ENCODE measurements around the gene GFI1. TPM values are rescaled to one million over a fixed set of nuclear protein-coding genes. Genes with fewer than 3 reads are reported as not detected.

The GFI1 gene
- polyA plus RNA-seq, 1 of the 3 experiments (the other 2 are of a cell fraction), result 0.18 TPM

- DNase-seq, result no peak
- Histone ChIP-seq H3K4me2 (no peak overlapping the region), H4K20me1 (ENCODE audit: insufficient read depth) (no peaks in the 10 kb centered on the region), H3K27me3 (ENCODE audit: insufficient read depth) (no peaks in the 10 kb centered on the region; the same call in 1 of the 2 replicates), H3F3A (replicated peaks; ENCODE audit: insufficient read depth) (no peaks in the 10 kb centered on the region), H3K36me3 (replicated peaks in 1 of 2; ENCODE audit: control insufficient read depth in 1 of 2, insufficient read depth in 2 of 2, low read length in 1 of 2) (no peaks in the 10 kb centered on the region), H3K27ac (ENCODE audit: low read depth in 2 of 2, low read length in 1 of 2) (no peak overlapping the region), H3K4me1 (ENCODE audit: control insufficient read depth in 1 of 2, insufficient read depth in 2 of 2, low read depth in 1 of 2, low read length in 1 of 2) (no peaks in the 10 kb centered on the region), H3K9me2 (no peaks in the 10 kb centered on the region), H3K9me3 (no peaks in the 10 kb centered on the region), H3K9ac (no peak overlapping the region), H2AFZ (ENCODE audit: low read depth) (no peak overlapping the region), H3K79me2 (ENCODE audit: insufficient read depth) (no peaks in the 10 kb centered on the region), H3K4me3 (ENCODE audit: low read depth in 2 of 2, low read length in 1 of 2) (no peak overlapping the region)
- 36% methylated on average over 2 of the region's 2 CpGs for WGBS (ENCODE audit: low lambda C conversion rate)
- ChIA-PET POLR2A (no interaction called here), CTCF (interaction anchor here (0.5 kb wide), 1 partner anchor 470 kb away, joined by 3 read pairs; no protein-coding TSS in a partner anchor)
- no peak for TF ChIP-seq JUND (IDR thresholded peaks at IDR 0.05)
- TF ChIP-seq, protein P1, sequence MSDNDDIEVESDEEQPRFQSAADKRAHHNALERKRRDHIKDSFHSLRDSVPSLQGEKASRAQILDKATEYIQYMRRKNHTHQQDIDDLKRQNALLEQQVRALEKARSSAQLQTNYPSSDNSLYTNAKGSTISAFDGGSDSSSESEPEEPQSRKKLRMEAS (IDR thresholded peaks at IDR 0.05; ENCODE audit: low read depth), result no peak
- no peak for TF ChIP-seq RCOR1 (IDR thresholded peaks at IDR 0.05; ENCODE audit: low read length)
These were observed 28.6 kb downstream of the GFI1 start for GRCh38 chr1:92458146-92458545.

GRCh38 chr1:92447976-92448375 is 38.7 kb downstream of the GFI1 start:
- POLR2A ChIA-PET, result no interaction called here
- H3K4me2 ChIP-seq, result no peak overlapping the region
- WGBS (ENCODE audit: low lambda C conversion rate), result 81% methylated on average over 2 of the region's 2 CpGs

More at GRCh38 chr1:92447976-92448375, 38.7 kb downstream of the GFI1 start:
- no peak overlapping the region for H3K9ac ChIP-seq
- TF ChIP-seq YY1 (IDR thresholded peaks at IDR 0.05; ENCODE audit: low read depth) (no peak), REST (IDR thresholded peaks at IDR 0.05; ENCODE audit: low read depth, low read length) (no peak), RFX5 (IDR thresholded peaks at IDR 0.05; ENCODE audit: low read length) (no peak), GABPA (IDR thresholded peaks at IDR 0.05; ENCODE audit: low read depth) (no peak)
- H3K36me3 ChIP-seq (replicated peaks in 1 of 2; ENCODE audit: control insufficient read depth in 1 of 2, insufficient read depth in 2 of 2, low read length in 1 of 2), result no peaks in the 10 kb centered on the region
- H3K27ac ChIP-seq (ENCODE audit: low read depth in 2 of 2, low read length in 1 of 2), result no peak overlapping the region
- no peaks in the 10 kb centered on the region; the same call in 1 of the 2 replicates for H3K27me3 ChIP-seq (ENCODE audit: insufficient read depth)
- H3K4me3 ChIP-seq (ENCODE audit: low read depth in 2 of 2, low read length in 1 of 2), result no peak overlapping the region
- no peaks in the 10 kb centered on the region for H3K9me3 ChIP-seq
- no peaks in the 10 kb centered on the region; a peak in 1 of 4 replicates for H3K4me1 ChIP-seq (ENCODE audit: control insufficient read depth in 1 of 2, insufficient read depth in 2 of 2, low read depth in 1 of 2, low read length in 1 of 2)
- H3F3A ChIP-seq (replicated peaks; ENCODE audit: insufficient read depth), result no peaks in the 10 kb centered on the region
- no peak overlapping the region for H2AFZ ChIP-seq (ENCODE audit: low read depth)
- H4K20me1 ChIP-seq (ENCODE audit: insufficient read depth), result no peaks in the 10 kb centered on the region
- no peaks in the 10 kb centered on the region for H3K9me2 ChIP-seq
- CTCF ChIA-PET, result no interaction called here
- DNase-seq, result no peak
- no peaks in the 10 kb centered on the region for H3K79me2 ChIP-seq (ENCODE audit: insufficient read depth)
